HepG2 (cell line): Measurements from ENCODE around the gene NNAT. TPM values are rescaled to one million over a fixed set of nuclear protein-coding genes. Genes with fewer than 3 reads are reported as not detected.

Experiments
- BORCS8-MEF2B ChIP-seq: sonication (generic); formaldehyde crosslinking; IDR thresholded peaks from 2 replicates; pipeline ENCODE4 v1.8.0; 2022; ENCODE audit warnings: mild to moderate bottlenecking, missing genetic modification reagents
- KMT2A ChIP-seq: sonication (generic); formaldehyde crosslinking; IDR thresholded peaks from 2 replicates; pipeline ENCODE4 v1.4.0; 2020; ENCODE audit warnings: missing genetic modification reagents
- NFYC ChIP-seq: IDR thresholded peaks from 2 replicates; pipeline ENCODE4 v1.6.1; 2016; ENCODE audit warnings: missing genetic modification reagents, missing compliant biosample characterization
- SIN3B ChIP-seq: fragments of 150-350 bp; IDR thresholded peaks from 2 replicates; pipeline ENCODE4 v1.6.1; 2014; ENCODE audit warnings: low read length
- SMYD3 ChIP-seq: sonication (generic); formaldehyde crosslinking; IDR thresholded peaks from 2 replicates; pipeline ENCODE4 v1.8.1; 2023; ENCODE audit warnings: mild to moderate bottlenecking, missing genetic modification reagents
- SRSF4 ChIP-seq: fragments of 200-400 bp; formaldehyde crosslinking; IDR thresholded peaks from one replicate; pipeline ENCODE4 v1.6.1; 2018; ENCODE audit warnings: mild to moderate bottlenecking, low read depth, low read length, moderate library complexity; ENCODE audit not compliant: poor library complexity, severe bottlenecking
- USF2 ChIP-seq, 2 experiments: sonication (generic) in 1 of 2; formaldehyde crosslinking in 1 of 2; IDR thresholded peaks; 2 replicates each; pipeline versions ENCODE4 v1.5.1 to v1.6.1; 2011 to 2020; ENCODE audit warnings: borderline replicate concordance in 1 of 2, low read depth in 1 of 2, low read length in 1 of 2, mild to moderate bottlenecking in 1 of 2, missing genetic modification reagents in 1 of 2, moderate library complexity in 1 of 2
- ZBTB25 ChIP-seq: IDR thresholded peaks from 2 replicates; pipeline ENCODE4 v1.6.1; 2018; ENCODE audit warnings: missing genetic modification reagents
- ZNF318 ChIP-seq: sonication (generic); formaldehyde crosslinking; IDR thresholded peaks from 2 replicates; pipeline ENCODE4 v1.4.0; 2020; ENCODE audit warnings: mild to moderate bottlenecking, missing genetic modification reagents
- ZNF431 ChIP-seq: sonication (generic); formaldehyde crosslinking; IDR thresholded peaks from 2 replicates; pipeline ENCODE4 v1.9.0; 2022; ENCODE audit warnings: missing genetic modification reagents, low read depth, mild to moderate bottlenecking, borderline replicate concordance
- ZNF441 ChIP-seq: sonication (generic); formaldehyde crosslinking; IDR thresholded peaks from 2 replicates; pipeline ENCODE4 v1.7.0; 2021; ENCODE audit warnings: missing genetic modification reagents, borderline replicate concordance
- ZNF552 ChIP-seq: sonication (generic); formaldehyde crosslinking; IDR thresholded peaks from 2 replicates; pipeline ENCODE4 v1.9.0; 2022; ENCODE audit warnings: missing genetic modification reagents, mild to moderate bottlenecking, borderline replicate concordance
- ZNF788 ChIP-seq: sonication (generic); formaldehyde crosslinking; IDR thresholded peaks from 2 replicates; pipeline ENCODE4 v1.5.0; 2020; ENCODE audit warnings: mild to moderate bottlenecking, missing genetic modification reagents, borderline replicate concordance
- polyA plus RNA-seq, 8 experiments: library from polyadenylated mRNA; depleted of rRNA in 3 of 8; stranded (reverse) in 7 of 8; unstranded in 1 of 8; fragments of >200 nt; fragmentation: Illumina TruSeq in 4 of 8; extraction: Trizol in 4 of 8; gene quantifications; 2 replicates each; pipeline versions ENCODE4 v1.2.1 to v1.2.3, GENCODE V29; 2011 to 2016; ENCODE audit warnings: low read depth in 4 of 8, missing spikeins in 1 of 8, mixed read lengths in 1 of 8; ENCODE audit not compliant: insufficient read depth in 1 of 8
- total RNA-seq, 5 experiments: library from RNA; depleted of rRNA; stranded (reverse); fragments of >200 nt; fragmentation: Illumina TruSeq; extraction: Trizol; gene quantifications; 2 replicates each; pipeline ENCODE4 v1.2.3, GENCODE V29; 2016; ENCODE audit warnings: low read depth in 1 of 5
- TF ChIP-seq, protein P1 (sequence below): sonication (generic); formaldehyde crosslinking; IDR thresholded peaks from 2 replicates; pipeline ENCODE4 v1.5.0; 2020; ENCODE audit warnings: missing genetic modification reagents, mild to moderate bottlenecking, borderline replicate concordance

NNAT gene
- total and polyA plus RNA-seq, 2 of the 13 experiments (the other 11 are each of a cell fraction or from before 2014, with no cell fraction given) = not detected

DNA sequence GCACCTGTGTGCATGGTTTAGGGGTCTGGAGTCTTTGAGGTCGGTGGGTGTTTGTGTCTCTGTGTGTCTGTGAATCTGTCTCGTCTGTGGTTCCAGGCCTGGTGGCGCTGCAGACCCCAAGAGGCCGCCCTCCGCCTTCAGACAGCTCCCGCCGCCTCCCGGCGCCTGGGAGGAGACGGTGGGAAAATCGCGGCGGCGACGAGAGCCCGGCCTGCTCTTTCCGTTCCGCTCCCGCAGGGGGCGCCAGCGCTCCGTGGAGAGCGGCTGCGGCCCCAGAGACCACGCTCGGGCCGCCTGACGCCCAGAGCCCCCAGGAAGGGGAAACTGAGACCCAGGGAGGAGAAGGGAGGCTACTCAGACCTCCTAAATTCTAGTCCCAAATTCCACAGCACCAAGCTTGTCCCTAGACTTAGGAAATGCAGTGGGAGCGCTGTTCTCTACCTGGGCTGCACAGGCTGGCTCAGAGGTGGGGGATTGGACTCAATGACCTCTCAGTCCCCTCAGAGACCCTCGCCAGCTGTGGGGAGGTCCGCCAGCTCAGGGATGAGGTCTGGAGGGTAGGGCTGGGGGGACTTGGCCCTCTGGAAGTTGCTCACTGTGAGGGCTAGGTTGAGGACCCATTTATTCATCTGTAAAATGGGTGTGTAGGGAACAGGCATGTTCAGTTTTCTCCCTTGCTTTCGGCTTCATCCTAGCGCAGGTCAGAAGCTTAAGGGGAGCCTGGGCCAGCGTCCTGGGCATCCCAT, 43.5 kb downstream of the NNAT start (continued):
- no peak; the same call in 1 of the 2 replicates for TF ChIP-seq ZNF318
- TF ChIP-seq SRSF4 = no peak
- TF ChIP-seq ZNF441 (CRISPR knock-in tag) = no peak
- TF ChIP-seq KMT2A = no peak
- no peak for TF ChIP-seq ZBTB25
- TF ChIP-seq SIN3B = no peak
- TF ChIP-seq ZNF431 = no peak
- TF ChIP-seq, protein P1, sequence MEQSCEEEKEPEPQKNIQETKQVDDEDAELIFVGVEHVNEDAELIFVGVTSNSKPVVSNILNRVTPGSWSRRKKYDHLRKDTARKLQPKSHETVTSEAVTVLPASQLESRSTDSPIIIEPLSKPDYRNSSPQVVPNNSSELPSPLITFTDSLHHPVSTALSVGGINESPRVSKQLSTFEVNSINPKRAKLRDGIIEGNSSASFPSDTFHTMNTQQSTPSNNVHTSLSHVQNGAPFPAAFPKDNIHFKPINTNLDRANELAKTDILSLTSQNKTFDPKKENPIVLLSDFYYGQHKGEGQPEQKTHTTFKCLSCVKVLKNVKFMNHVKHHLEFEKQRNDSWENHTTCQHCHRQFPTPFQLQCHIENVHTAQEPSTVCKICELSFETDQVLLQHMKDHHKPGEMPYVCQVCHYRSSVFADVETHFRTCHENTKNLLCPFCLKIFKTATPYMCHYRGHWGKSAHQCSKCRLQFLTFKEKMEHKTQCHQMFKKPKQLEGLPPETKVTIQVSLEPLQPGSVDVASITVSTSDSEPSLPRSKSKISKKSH = no peak
- no peak for TF ChIP-seq USF2 (IDR thresholded peaks at IDR 0.05; ENCODE audit: low read depth, low read length)
- TF ChIP-seq USF2 (CRISPR knock-in tag; IDR thresholded peaks at IDR 0.05; ENCODE audit: borderline replicate concordance) = no peak
- no peak for TF ChIP-seq ZNF788 (CRISPR knock-in tag)
- no peak for TF ChIP-seq NFYC
- no peak for TF ChIP-seq BORCS8-MEF2B
- no peak for TF ChIP-seq SMYD3 (CRISPR knock-in tag)
- no peak for TF ChIP-seq ZNF552 (CRISPR knock-in tag)
